Neural cell (in vitro differentiated cells): ENCODE measurements around the gene GRHL3.

Experiments used
- EP300 ChIP-seq: fragments of 450-650 bp; conservative IDR thresholded peaks from 2 replicates; pipeline ENCODE4 v1.6.1; 2014; ENCODE audit warnings: antibody characterized with exemption, mild to moderate bottlenecking, moderate library complexity; ENCODE audit not compliant: poor library complexity, severe bottlenecking
- EZH2 ChIP-seq: fragments of 200-600, 300-800 bp; shearing (Covaris generic), sonication (generic); IDR thresholded peaks from 2 replicates; pipeline ENCODE4 v1.6.1; 2014; ENCODE audit warnings: antibody characterized with exemption, low read length, borderline replicate concordance, mild to moderate bottlenecking; ENCODE audit not compliant: insufficient read depth, poor library complexity, severe bottlenecking
- SMC3 ChIP-seq: fragments of 450-650 bp; conservative IDR thresholded peaks from 2 replicates; pipeline ENCODE4 v1.6.1; 2014; ENCODE audit warnings: antibody characterized with exemption, mild to moderate bottlenecking, moderate library complexity; ENCODE audit not compliant: poor library complexity
- TF ChIP-seq, protein P1 (sequence below): IDR thresholded peaks from 2 replicates; pipeline ENCODE4 v1.6.1; 2012; ENCODE audit warnings: borderline replicate concordance
- TF ChIP-seq, protein P2 (sequence below): fragments of 450-650 bp; IDR thresholded peaks from 2 replicates; pipeline ENCODE4 v1.5.1; 2014; ENCODE audit warnings: antibody characterized with exemption, mild to moderate bottlenecking, moderate library complexity; ENCODE audit not compliant: poor library complexity, severe bottlenecking

DNA sequence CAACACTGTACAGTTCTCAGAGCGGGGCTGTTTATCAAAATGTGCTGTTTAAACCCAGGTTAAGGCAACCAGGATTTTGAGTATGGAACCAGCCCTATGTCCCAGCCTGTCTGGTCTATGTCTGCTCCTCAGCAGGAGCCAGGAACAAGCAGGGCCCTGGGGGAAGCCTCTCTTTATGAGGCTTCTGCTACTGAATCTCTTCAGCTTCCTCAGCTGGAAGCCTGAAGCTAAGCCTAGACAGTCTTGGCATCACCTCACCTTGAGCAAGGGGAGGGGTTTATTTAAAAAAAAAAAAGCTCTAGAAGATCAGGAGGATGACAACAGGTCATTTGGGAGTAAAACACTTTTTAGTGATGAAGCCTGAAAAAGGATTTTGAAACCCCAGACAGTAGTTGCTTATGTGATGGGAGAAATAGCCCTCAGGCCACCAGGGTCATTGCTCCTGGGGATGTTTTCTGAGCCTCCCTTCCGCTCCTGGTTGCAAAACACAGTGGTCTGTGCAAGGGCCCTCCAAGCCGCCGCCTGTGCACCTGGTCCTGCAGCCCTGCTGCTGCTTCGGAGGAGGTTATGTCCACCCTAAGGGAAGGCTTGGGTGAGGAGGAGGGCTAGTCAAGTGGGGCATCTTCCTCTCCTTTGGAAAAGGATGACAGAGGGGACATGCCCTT lies 21.8 kb upstream of the GRHL3 start:
- TF ChIP-seq EZH2 (no peak), EP300 (no peak), SMC3 (no peak)
- TF ChIP-seq, protein P1, sequence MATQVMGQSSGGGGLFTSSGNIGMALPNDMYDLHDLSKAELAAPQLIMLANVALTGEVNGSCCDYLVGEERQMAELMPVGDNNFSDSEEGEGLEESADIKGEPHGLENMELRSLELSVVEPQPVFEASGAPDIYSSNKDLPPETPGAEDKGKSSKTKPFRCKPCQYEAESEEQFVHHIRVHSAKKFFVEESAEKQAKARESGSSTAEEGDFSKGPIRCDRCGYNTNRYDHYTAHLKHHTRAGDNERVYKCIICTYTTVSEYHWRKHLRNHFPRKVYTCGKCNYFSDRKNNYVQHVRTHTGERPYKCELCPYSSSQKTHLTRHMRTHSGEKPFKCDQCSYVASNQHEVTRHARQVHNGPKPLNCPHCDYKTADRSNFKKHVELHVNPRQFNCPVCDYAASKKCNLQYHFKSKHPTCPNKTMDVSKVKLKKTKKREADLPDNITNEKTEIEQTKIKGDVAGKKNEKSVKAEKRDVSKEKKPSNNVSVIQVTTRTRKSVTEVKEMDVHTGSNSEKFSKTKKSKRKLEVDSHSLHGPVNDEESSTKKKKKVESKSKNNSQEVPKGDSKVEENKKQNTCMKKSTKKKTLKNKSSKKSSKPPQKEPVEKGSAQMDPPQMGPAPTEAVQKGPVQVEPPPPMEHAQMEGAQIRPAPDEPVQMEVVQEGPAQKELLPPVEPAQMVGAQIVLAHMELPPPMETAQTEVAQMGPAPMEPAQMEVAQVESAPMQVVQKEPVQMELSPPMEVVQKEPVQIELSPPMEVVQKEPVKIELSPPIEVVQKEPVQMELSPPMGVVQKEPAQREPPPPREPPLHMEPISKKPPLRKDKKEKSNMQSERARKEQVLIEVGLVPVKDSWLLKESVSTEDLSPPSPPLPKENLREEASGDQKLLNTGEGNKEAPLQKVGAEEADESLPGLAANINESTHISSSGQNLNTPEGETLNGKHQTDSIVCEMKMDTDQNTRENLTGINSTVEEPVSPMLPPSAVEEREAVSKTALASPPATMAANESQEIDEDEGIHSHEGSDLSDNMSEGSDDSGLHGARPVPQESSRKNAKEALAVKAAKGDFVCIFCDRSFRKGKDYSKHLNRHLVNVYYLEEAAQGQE, result no peak
- TF ChIP-seq, protein P2, sequence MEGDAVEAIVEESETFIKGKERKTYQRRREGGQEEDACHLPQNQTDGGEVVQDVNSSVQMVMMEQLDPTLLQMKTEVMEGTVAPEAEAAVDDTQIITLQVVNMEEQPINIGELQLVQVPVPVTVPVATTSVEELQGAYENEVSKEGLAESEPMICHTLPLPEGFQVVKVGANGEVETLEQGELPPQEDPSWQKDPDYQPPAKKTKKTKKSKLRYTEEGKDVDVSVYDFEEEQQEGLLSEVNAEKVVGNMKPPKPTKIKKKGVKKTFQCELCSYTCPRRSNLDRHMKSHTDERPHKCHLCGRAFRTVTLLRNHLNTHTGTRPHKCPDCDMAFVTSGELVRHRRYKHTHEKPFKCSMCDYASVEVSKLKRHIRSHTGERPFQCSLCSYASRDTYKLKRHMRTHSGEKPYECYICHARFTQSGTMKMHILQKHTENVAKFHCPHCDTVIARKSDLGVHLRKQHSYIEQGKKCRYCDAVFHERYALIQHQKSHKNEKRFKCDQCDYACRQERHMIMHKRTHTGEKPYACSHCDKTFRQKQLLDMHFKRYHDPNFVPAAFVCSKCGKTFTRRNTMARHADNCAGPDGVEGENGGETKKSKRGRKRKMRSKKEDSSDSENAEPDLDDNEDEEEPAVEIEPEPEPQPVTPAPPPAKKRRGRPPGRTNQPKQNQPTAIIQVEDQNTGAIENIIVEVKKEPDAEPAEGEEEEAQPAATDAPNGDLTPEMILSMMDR, result no peak
